K562 (cell line): ENCODE data around the gene CYSRT1. TPM values are rescaled to one million over a fixed set of nuclear protein-coding genes. Genes with fewer than 3 reads are reported as not detected.
A peak's percentile ranks its signal among the peaks of the same experiment; 100 is the strongest.

Source experiments
- ADNP ChIP-seq: fragments of 200-800 bp; sonication (Bioruptor generic); IDR thresholded peaks from 2 replicates; pipeline ENCODE4 v1.6.1; 2016; ENCODE audit warnings: missing genetic modification characterization, missing compliant biosample characterization
- BCOR ChIP-seq: fragments of 450-650 bp; IDR thresholded peaks from 2 replicates; pipeline ENCODE4 v1.6.1; 2016
- CXXC5 ChIP-seq: fragments of 250-450 bp; sonication (Bioruptor Pico); IDR thresholded peaks from 2 replicates; pipeline ENCODE4 v1.8.0; 2022; ENCODE audit warnings: inconsistent platforms, mild to moderate bottlenecking, moderate library complexity
- E2F8 ChIP-seq: fragments of 450-650 bp; IDR thresholded peaks from 2 replicates; pipeline ENCODE4 v1.7.1; 2018; ENCODE audit warnings: mild to moderate bottlenecking, low read depth; ENCODE audit not compliant: partially characterized antibody
- ELK3 ChIP-seq: fragments of 450-650 bp; formaldehyde crosslinking; IDR thresholded peaks from 2 replicates; pipeline ENCODE4 v1.4.0; 2020; ENCODE audit warnings: mild to moderate bottlenecking
- FUS ChIP-seq: fragments of 200-400 bp; formaldehyde crosslinking; optimal IDR thresholded peaks from 2 replicates; pipeline ENCODE3; 2017; ENCODE audit warnings: low read depth, low read length
- HDAC1 ChIP-seq, 2 experiments: fragments of 450-650 bp; IDR thresholded peaks; 2 replicates each; pipeline ENCODE4 v1.6.1; 2016 to 2017; ENCODE audit warnings: inconsistent platforms in 1 of 2, mild to moderate bottlenecking in 1 of 2, moderate library complexity in 1 of 2
- HNRNPL ChIP-seq: fragments of 200-400 bp; formaldehyde crosslinking; IDR thresholded peaks from 2 replicates; pipeline ENCODE4 v1.6.1; 2017; ENCODE audit warnings: low read depth, mild to moderate bottlenecking, low read length
- MAZ ChIP-seq, 2 experiments: fragments of 450-650 bp in 1 of 2; sonication (generic) in 1 of 2; formaldehyde crosslinking; IDR thresholded peaks in 1 of 2; conservative IDR thresholded peaks in 1 of 2; 2 replicates each; pipeline versions ENCODE4 v1.4.0 to v1.5.0; 2020; ENCODE audit warnings: mild to moderate bottlenecking in 1 of 2, missing genetic modification reagents in 1 of 2
- MBD1 ChIP-seq: fragments of 250-450 bp; sonication (Bioruptor Pico); IDR thresholded peaks from 2 replicates; pipeline ENCODE4 v1.8.0; 2022; ENCODE audit warnings: inconsistent platforms
- MBD2 ChIP-seq: sonication (generic); IDR thresholded peaks from 2 replicates; pipeline ENCODE4 v1.6.1; 2016; ENCODE audit warnings: low read depth, borderline replicate concordance
- PHTF2 ChIP-seq: fragments of 250-450 bp; sonication (Bioruptor Pico); IDR thresholded peaks from 2 replicates; pipeline ENCODE4 v1.5.0; 2021; ENCODE audit warnings: mild to moderate bottlenecking
- SIN3B ChIP-seq: fragments of 450-650 bp; IDR thresholded peaks from 2 replicates; pipeline ENCODE4 v1.6.1; 2017; ENCODE audit warnings: low read depth, mild to moderate bottlenecking, moderate library complexity
- SUPT5H ChIP-seq: fragments of 450-650 bp; IDR thresholded peaks from 2 replicates; pipeline ENCODE4 v1.6.1; 2016
- TEAD1 ChIP-seq, 2 experiments: fragments of 450-650 bp in 1 of 2; sonication (generic) in 1 of 2; formaldehyde crosslinking; IDR thresholded peaks; 2 replicates each; pipeline versions ENCODE4 v1.4.0 to v1.8.0; 2020 to 2022; ENCODE audit warnings: mild to moderate bottlenecking in 2 of 2, missing genetic modification reagents in 1 of 2
- TRIM24 ChIP-seq, 2 experiments: fragments of 450-650 bp; IDR thresholded peaks; 2 replicates each; pipeline ENCODE4 v1.6.1; 2016
- ZFX ChIP-seq: sonication (generic); formaldehyde crosslinking; IDR thresholded peaks from 2 replicates; pipeline ENCODE4 v1.8.0; 2022; ENCODE audit warnings: mild to moderate bottlenecking, missing genetic modification reagents, moderate library complexity
- polyA plus RNA-seq, 8 experiments: library from polyadenylated mRNA; depleted of rRNA in 4 of 8; stranded (reverse) in 5 of 8; unstranded in 3 of 8; fragments of >200 nt; fragmentation: Nextera tagmentation in 2 of 8; fragmentation: Illumina TruSeq in 1 of 8; extraction: Ambion mirVana in 2 of 8; extraction: Trizol in 1 of 8; gene quantifications; 2 replicates each; pipeline versions ENCODE4 v1.2.1 to v1.2.3, GENCODE V29; 2011 to 2014; ENCODE audit warnings: inconsistent platforms in 1 of 8, missing spikeins in 1 of 8
- total RNA-seq, 7 experiments: library from RNA; depleted of rRNA in 6 of 7; stranded (reverse); fragments of >200 nt in 6 of 7; fragmentation: Illumina TruSeq in 2 of 7; extraction: Trizol in 2 of 7; gene quantifications; 2 replicates each; pipeline versions ENCODE4 v1.2.1 to v1.2.3, GENCODE V29; 2011 to 2021; ENCODE audit warnings: low replicate concordance in 1 of 7

The CYSRT1 gene
- total and polyA plus RNA-seq, 9 of the 15 experiments (the other 6 are each of a cell fraction or from before 2014, with no cell fraction given): 0.04 to 1.4 (median 0.42) TPM; not detected in 3

GRCh38 chr9:137217276-137218211 is 7.4 kb upstream of the CYSRT1 start (continued):
- no peak for TF ChIP-seq ELK3 (CRISPR knock-in tag)
- TF ChIP-seq MBD1 (CRISPR knock-in tag): no peak
- no peak for TF ChIP-seq ADNP
- 0 out of 2 replicates have a peak, but pooled peaks have one; percentile 28 for TF ChIP-seq HNRNPL
- TF ChIP-seq BCOR: no peak
- no peak for TF ChIP-seq FUS
- TF ChIP-seq E2F8: no peak
- peak; percentile 62 for TF ChIP-seq SUPT5H
- TF ChIP-seq TEAD1 (CRISPR knock-in tag; IDR thresholded peaks at IDR 0.05): no peak
- TF ChIP-seq MAZ (CRISPR knock-in tag; conservative IDR thresholded peaks at IDR 0.05 in 1 of 2, IDR thresholded peaks at IDR 0.05 in 1 of 2): peak; percentile 48 to 92; a peak in 2 of 4 replicates
- no peak for TF ChIP-seq MBD2
- peak; percentile 36; the same call in 1 of the 2 replicates for TF ChIP-seq SIN3B
- no peak for TF ChIP-seq PHTF2 (CRISPR knock-in tag)
- peak; percentile 70 for TF ChIP-seq CXXC5
- peak in 1 of 2 experiments; percentile 46; a peak in 2 of 4 replicates for TF ChIP-seq TRIM24 (IDR thresholded peaks at IDR 0.05)
- TF ChIP-seq HDAC1 (IDR thresholded peaks at IDR 0.05): peak in 1 of 2 experiments; percentile 67; a peak in 2 of 4 replicates
- peak; percentile 27; the same call in 1 of the 2 replicates for TF ChIP-seq ZFX
